GM06990 (cell line): Measurements from ENCODE around the gene GRAMD1A.
"Not testable (repeated sequence)": the region's sequence is repeated elsewhere in the genome, so short reads cannot be mapped to it uniquely, and the experiment has no call there.

ENCODE experiments used
- DNase-seq: peaks from one replicate; pipeline ENCODE4 v3.0.0-alpha.2; 2011; ENCODE audit not compliant: insufficient read length; ENCODE audit errors: extremely low read depth
- H3K27me3 ChIP-seq: replicated peaks from 2 replicates; pipeline ENCODE4 v1.6.0; 2011; ENCODE audit warnings: low read length; ENCODE audit not compliant: control insufficient read depth, insufficient read depth
- H3K36me3 ChIP-seq: 2 replicates; pipeline ENCODE4 v1.5.1; 2011; ENCODE audit warnings: low read length; ENCODE audit not compliant: control insufficient read depth, insufficient read depth
- H3K4me3 ChIP-seq: replicated peaks from 2 replicates; pipeline ENCODE4 v1.5.1; 2011; ENCODE audit warnings: low read depth, mild to moderate bottlenecking, control low read depth, low read length
- TF ChIP-seq, protein P1 (sequence below): IDR thresholded peaks from 2 replicates; pipeline ENCODE4 v1.5.1; 2011; ENCODE audit warnings: low read length, control low read depth, mild to moderate bottlenecking, inconsistent platforms; ENCODE audit not compliant: insufficient read depth, poor library complexity, severe bottlenecking

The GRAMD1A gene

DNA sequence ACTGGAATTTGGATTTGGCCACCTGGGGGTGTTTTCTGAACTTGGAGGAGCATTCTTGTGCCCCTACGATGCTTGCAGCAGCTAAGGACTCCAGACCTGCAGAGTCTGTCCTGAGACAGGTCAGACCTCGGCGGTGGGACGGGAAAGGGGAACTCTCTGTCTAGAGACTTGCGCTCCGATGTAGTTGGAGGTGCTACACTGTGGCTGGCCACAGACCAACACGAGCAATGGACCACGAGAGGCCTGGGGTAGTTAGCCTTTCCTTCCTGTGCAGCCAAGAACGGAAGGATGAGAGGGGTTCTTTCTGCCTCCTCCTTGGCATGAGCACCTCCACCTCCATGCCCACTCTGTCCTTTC lies 5.9 kb upstream of the GRAMD1A start:
- H3K4me3 ChIP-seq, result no peak overlapping the region
- TF ChIP-seq, protein P1, sequence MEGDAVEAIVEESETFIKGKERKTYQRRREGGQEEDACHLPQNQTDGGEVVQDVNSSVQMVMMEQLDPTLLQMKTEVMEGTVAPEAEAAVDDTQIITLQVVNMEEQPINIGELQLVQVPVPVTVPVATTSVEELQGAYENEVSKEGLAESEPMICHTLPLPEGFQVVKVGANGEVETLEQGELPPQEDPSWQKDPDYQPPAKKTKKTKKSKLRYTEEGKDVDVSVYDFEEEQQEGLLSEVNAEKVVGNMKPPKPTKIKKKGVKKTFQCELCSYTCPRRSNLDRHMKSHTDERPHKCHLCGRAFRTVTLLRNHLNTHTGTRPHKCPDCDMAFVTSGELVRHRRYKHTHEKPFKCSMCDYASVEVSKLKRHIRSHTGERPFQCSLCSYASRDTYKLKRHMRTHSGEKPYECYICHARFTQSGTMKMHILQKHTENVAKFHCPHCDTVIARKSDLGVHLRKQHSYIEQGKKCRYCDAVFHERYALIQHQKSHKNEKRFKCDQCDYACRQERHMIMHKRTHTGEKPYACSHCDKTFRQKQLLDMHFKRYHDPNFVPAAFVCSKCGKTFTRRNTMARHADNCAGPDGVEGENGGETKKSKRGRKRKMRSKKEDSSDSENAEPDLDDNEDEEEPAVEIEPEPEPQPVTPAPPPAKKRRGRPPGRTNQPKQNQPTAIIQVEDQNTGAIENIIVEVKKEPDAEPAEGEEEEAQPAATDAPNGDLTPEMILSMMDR, result no peak
- no peaks in the 10 kb centered on the region for H3K27me3 ChIP-seq
- DNase-seq, result no peak
- H3K36me3 ChIP-seq, result no peaks in the 10 kb centered on the region

DNA sequence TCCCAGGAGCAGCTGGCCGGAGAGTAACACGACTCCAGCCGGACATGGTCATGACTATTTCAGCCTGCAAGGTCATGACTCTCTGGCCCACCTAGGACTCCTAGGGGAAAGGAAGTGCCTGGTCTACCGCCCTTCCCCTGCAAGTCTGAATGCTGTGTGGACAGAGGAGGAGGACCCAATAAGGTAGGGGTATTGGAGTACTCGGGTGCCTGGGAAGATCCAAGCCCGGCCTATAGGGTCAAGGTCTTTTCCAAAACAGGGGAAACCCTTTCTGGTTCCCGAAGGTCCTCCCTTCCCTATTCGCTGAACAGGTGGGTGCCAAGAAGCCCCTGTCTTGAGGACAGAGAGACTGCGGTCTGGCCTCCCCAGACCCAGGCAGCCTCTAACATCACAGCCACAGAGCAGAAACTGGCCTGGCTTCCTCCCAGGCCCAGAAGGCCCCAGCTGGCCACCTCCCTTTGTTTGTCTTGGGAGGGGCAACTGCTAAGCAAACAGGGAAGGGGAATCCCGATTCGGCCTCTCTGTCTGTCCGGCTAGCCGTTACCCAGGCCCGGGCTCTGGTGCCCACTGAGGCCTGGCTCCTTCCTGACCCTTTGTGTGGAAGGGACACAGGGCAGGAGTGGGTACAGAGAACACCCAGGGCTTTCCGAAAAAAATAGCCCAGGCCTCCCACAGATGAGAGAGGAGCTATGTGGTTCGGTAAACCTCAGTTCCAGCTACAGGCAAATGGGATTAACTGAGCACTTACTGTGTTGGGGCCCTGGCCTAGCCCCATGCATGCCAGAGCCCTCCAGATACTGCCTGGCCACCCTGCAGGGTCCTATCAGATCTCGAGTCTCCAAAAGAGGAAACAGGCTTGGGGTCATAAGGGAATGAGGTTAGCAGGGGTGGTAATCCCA lies 5.2 kb upstream of the GRAMD1A start:
- Histone ChIP-seq H3K4me3 (no peak overlapping the region), H3K36me3 (no peaks in the 10 kb centered on the region), H3K27me3 (no peaks in the 10 kb centered on the region)
- no peak for DNase-seq
- TF ChIP-seq, protein P1, result no peak

DNA sequence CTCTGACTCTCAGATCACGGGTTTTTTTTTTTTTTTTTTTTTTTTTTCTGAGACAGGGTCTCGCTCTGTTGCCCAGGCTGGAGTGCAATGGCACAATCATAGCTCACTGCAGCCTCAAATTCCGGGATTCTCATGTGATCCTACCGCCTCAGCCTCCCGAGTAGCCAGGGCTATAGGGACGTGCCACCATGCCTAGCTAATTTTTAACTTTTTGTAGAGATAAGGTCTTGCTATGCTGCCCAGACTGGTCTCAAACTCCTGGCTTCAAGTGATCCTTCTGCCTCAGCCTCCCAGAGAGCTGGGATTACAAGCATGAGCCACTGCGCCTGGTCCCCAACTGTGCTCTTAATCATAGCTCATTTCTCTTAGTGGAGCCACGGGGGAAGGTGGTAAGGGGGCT lies 4.6 kb upstream of the GRAMD1A start:
- Histone ChIP-seq H3K36me3 (no peaks in the 10 kb centered on the region), H3K4me3 (no peak overlapping the region), H3K27me3 (no peaks in the 10 kb centered on the region)
- TF ChIP-seq, protein P1, result no peak
- no peak for DNase-seq

DNA sequence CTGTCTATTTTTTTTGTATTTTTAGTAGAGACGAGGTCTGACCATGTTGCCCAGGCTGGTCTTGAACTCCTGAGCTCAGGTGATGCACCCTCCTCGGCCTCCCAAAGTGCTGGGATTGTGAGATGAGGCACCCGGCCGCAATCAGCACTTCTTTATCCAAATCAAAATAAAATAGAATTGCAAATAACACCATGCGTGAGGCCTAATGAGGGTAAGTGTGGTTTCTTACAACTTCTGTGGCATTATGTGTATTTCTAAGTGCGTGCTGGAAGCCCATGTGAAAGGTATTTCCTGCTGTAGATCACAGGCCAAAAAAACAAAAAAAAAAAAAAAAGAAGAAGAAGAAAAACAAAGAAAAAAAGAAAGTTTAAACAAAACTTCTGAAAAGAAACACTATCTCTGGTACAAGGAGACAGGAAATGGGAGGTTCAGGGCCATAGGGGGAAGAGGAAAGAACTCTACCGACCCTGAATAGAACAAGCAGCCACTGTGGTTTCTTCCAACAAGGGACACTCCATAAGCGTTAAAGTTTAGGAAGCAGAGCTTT lies 3.0 kb upstream of the GRAMD1A start:
- no peak for DNase-seq
- H3K36me3 ChIP-seq, result 0 out of 2 replicates have a peak, but pooled peaks cover 2% of the 10 kb centered on the region
- no peaks in the 10 kb centered on the region for H3K27me3 ChIP-seq
- H3K4me3 ChIP-seq, result no peak overlapping the region
- TF ChIP-seq, protein P1, result no peak

DNA sequence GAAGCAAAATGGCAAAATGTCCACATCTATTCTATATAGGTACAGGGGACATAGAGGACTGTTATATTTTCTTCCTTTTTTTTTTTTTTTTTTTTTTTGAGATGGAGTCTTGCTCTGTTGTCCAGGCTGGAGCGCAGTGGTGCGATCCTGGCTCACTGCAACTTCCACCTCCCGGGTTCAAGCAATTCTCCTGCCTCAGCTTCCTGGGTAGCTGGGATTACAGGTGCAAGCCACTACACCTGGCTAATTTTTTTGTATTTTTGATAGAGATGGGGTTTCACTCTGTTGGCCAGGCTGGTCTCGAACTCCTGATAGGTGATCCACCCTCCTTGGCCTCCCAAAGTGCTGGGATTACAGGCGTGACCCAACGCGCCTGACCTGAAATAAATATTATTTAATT lies 1.9 kb upstream of the GRAMD1A start:
- not testable (repeated sequence) for H3K27me3 ChIP-seq, DNase-seq, H3K4me3 ChIP-seq, H3K36me3 ChIP-seq

DNA sequence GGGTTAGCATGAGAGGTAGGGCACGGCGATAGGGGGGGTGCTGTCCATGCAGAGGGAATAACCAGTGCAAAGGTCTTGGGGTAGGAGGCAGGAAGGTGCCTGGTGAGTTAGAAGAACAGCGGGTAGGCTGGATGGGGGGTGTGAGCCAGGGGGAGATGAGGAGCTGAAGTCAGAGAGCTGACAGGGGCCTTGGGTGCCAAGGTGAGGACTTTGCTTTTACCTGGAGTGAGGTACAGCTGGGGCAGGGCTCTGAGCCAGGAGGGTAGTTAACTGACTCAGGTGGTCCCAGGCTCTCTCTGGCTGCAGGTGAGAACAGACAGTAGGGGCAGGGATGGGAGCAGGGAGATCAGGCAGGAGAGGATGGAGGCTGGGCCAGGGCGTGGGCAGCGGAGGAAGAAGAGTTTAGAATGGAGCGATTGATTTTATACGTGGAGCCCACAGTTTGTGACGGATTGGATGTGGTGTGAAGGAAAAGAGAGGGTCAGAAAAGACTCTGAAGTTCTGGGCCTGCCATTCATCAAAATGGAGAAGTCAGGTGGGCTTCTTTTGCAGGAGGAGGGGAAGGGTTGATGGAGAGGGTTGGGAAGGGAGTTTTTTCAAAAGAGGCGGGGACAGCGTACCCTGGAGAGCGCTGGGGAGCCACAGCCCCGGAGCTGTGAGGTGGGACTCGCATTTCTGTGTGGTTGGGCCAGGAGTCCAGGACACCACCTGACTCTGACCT lies 1.2 kb upstream of the GRAMD1A start:
- H3K4me3 ChIP-seq, result peak overlapping the region; percentile 84
- TF ChIP-seq, protein P1, result no peak
- DNase-seq, result no peak
- H3K27me3 ChIP-seq, result no peaks in the 10 kb centered on the region
- H3K36me3 ChIP-seq, result peaks cover 5% of the 10 kb centered on the region
